AG10803 (cell line): ENCODE measurements around the gene SLC19A3.
"Not testable (repeated sequence)": the region's sequence is repeated elsewhere in the genome, so short reads cannot be mapped to it uniquely, and the experiment has no call there.

ENCODE experiments used
- DNase-seq: peaks from one replicate; pipeline ENCODE4 v3.0.0; 2010; ENCODE audit warnings: low read depth
- H3K4me3 ChIP-seq: 2 replicates; pipeline ENCODE4 v1.5.1; 2011; ENCODE audit warnings: mild to moderate bottlenecking, low read length, control low read depth
- CTCF ChIP-seq: conservative IDR thresholded peaks from 2 replicates; pipeline ENCODE4 v1.5.1; 2011; ENCODE audit warnings: mild to moderate bottlenecking, low read length, control low read depth, inconsistent platforms

Gene SLC19A3

DNA sequence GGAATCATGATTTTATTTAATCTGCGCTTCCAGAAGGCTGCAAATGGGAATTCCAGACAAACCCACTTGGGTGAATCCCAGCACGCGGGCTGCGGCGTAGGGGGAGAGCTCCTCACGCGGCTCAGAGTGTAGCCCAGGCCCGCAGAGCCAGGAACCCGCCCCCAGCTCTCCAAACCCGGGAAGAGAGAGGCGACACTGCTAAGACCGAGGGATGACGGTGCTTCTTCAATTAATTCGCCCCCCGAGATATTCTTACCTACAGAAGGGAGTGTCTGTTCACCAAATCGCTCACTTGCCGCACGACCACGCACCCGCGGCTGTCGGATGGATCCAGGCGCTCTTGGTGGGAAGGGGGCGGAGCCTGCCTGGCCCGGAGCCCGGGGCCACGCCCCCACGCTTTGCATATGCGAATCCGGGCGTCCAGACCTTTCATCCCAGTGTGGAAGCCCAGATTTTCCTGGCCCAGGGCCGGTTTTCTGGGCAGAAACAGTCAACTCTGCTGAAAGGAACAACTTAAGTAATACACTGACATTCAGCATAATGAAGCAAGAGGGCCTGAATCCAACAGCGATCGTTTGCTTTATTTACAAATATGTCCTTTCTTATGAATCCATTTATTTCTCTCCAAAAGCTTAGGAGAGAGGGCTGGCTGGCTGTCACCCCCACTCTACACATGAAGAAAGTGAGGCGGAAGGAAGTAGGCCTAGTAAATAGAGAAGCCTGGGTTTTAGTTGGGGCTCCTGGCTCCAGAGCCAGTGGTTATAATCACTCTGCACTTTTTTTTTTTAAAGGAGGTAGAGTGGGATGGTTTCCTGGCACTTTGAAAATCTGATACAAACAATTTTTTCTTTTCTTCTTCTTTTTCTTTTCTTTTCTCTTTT, at the start of gene SLC19A3:
Gene SLC19A3, minus strand, starts transcription at position 342 of the 881 bp plus-strand sequence. CDS start 15,710 bp downstream, outside the sequence.
- peak within 1 kb of the TSS; percentile 50 for H3K4me3 ChIP-seq

GRCh38 chr2:227766373-227766883, 48.6 kb upstream of the SLC19A3 start:
- peak; percentile 68 for DNase-seq
- peak; percentile 92 for TF ChIP-seq CTCF
- no peak overlapping the region for H3K4me3 ChIP-seq

More for the DNA sequence above, at the start of gene SLC19A3:
- TF ChIP-seq CTCF = no peak
- DNase-seq = peak; percentile 68

DNA sequence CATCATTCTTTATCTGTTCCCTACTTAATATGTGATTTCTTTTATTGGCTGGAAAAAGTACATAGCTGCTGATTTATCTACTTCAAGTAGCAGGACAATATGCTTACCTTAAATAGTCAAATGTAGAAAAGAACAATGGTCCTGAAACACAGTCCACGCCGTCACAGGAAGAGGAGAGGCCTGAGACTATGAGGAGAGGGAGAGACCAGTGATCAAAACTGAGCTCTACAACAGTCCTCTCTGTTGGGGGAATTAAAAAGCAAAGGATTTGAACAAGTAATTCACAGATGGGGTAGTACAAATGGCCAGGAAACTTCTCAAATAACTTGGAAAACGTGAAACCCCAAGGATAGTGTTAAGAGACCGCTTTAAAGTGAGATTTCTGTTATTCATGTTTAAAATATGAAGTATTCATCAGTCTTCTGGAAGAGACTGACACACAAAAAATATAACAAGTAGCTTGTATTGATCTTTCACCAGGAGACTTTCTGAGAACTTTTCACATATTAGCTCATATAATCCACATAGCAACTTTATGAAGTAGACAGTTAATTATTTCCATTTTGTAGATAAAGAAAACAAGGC, 48.1 kb upstream of the SLC19A3 start:
- TF ChIP-seq CTCF = no peak
- DNase-seq = no peak
- H3K4me3 ChIP-seq = no peak overlapping the region

- peak; percentile 33 for DNase-seq
- H3K4me3 ChIP-seq = no peak overlapping the region
- no peak for TF ChIP-seq CTCF
Observed at GRCh38 chr2:227761740-227762476, 44.1 kb upstream of the SLC19A3 start.

GRCh38 chr2:227759411-227760118, 41.7 kb upstream of the SLC19A3 start:
- DNase-seq = no peak
- no peak for TF ChIP-seq CTCF
- no peak overlapping the region for H3K4me3 ChIP-seq

DNA sequence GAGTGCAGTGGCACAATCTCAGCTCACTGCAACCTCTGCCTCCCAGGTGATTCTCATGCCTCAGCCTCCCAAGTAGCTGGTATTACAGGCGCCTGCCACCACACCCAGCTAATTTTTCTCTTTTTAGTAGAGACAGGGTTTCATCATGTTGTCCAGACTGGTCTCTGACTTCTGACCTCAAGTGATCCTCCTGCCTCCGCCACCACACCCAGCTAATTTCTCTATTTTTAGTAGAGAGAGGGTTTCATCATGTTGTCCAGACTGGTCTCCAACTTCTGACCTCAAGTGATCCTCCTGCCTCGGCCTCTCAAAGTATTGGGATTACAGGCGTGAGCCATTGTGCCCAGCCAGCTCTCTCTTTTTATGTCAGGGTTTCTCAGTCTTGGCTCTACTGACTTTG, 38.4 kb upstream of the SLC19A3 start:
- DNase-seq = not testable (repeated sequence)

GRCh38 chr2:227748079-227748478, 30.3 kb upstream of the SLC19A3 start:
- peak; percentile 25; the same call in 1 of the 2 replicates for TF ChIP-seq CTCF
- no peak for DNase-seq
- H3K4me3 ChIP-seq = no peak overlapping the region

More for the DNA sequence above, 38.4 kb upstream of the SLC19A3 start:
- not testable (repeated sequence) for H3K4me3 ChIP-seq
